Neural cell (in vitro differentiated cells): Measurements from ENCODE around the gene RSRP1. TPM values are rescaled to one million over a fixed set of nuclear protein-coding genes. Genes with fewer than 3 reads are reported as not detected.

Experiments used
- polyA plus RNA-seq: library from polyadenylated mRNA; depleted of rRNA; stranded (reverse); fragments of >200 nt; gene quantifications from 2 replicates; pipeline ENCODE4 v1.2.3, GENCODE V29; 2014

The RSRP1 gene
- polyA plus RNA-seq, 1 donor from 2014 or later, result 152 TPM

Other genes starting within 250 kb of the RSRP1 start
- 74.6 and 94.1 TPM in 2 replicates for gene SYF2, start 15.0 kb downstream of the RSRP1 start, polyA plus RNA-seq
- gene RHD, start 25.1 kb upstream of the RSRP1 start, polyA plus RNA-seq, result not detected in 2 replicates
- gene TMEM50A, start 90.9 kb upstream of the RSRP1 start, polyA plus RNA-seq, result 146 and 161 TPM in 2 replicates
- gene RHCE, start 173.4 kb upstream of the RSRP1 start, polyA plus RNA-seq, result 1.1 and 1.7 TPM in 2 replicates
- 56.6 and 58.1 TPM in 2 replicates for gene MACO1, start 183.4 kb upstream of the RSRP1 start, polyA plus RNA-seq